DMS153 (cell line): ENCODE measurements around the gene SYNDIG1L.

ENCODE experiments used
- DNase-seq: peaks from one replicate; lab custom pipeline; 2025; lab: John Stamatoyannopoulos, UW

The SYNDIG1L gene

GRCh38 chr14:74429221-74429691 lies 3.2 kb upstream of the SYNDIG1L start:
- no peak for DNase-seq

- DNase-seq, result no peak
Observed at GRCh38 chr14:74427651-74428050, 1.6 kb upstream of the SYNDIG1L start.

GRCh38 chr14:74425525-74426201 lies 347 bp downstream of the SYNDIG1L start:
- no peak for DNase-seq

- DNase-seq, result no peak
Observed at GRCh38 chr14:74424606-74425005, 1.4 kb downstream of the SYNDIG1L start.

GRCh38 chr14:74423246-74423645 lies 2.8 kb downstream of the SYNDIG1L start:
- DNase-seq, result no peak

DNA sequence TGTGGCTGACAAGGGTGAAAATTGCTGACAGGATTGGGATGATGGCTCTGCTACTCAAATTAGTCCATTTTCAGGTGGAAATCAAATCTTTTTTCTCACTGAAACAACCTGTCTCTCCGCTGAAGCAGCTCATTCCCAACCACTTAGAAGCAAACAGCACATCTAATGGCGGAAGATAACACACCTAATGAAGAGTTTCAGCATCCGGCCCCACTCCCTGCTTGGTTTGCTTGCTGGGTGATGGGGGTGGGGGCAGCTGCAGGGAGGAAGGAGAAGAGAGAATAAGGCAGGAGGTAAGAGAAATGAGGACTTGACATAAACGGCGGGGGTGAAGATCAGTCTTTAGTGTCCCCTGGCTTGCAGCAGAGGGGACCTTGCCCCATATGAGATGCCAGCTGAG lies 4.0 kb downstream of the SYNDIG1L start:
- DNase-seq, result no peak

DNA sequence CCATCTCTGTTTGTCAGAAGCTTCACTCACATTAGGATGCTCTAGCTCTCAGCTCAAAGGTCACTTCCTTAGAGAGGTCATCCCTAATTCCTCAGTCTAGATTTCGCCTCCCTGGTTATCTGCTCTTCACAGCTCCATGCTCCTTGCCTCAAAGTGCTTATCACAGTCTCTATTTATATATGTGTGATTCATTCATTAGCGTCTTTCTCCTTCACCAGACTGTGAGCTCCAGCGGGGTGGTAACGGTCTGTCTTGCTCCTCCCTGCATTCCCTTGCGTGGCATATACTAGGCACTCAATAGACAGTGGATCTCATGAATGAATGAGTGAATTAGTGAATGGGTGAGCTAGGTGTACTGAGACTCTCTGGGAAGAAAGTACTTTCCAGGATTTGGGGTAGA lies 6.9 kb downstream of the SYNDIG1L start:
- DNase-seq, result no peak

GRCh38 chr14:74418031-74418430 lies 8.0 kb downstream of the SYNDIG1L start:
- DNase-seq, result no peak

DNA sequence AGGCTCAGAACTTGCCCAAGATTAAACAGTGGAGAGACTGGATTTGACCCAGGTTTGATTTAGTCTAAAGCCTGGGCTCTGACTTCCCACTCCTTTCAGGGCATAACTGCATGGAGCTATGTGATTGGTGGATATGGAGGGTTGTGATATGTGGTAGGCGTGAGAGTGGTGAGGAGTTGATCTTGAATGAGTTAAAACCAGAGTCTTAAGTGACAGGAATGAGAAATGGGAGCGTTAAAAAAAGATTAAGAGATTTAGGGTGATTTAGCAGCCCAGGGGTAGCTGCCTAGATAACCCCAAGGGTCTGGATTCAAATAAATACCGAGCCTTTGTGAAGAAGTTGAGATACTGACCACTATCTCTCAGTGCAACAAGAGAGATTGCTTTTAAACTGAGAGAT lies 8.4 kb downstream of the SYNDIG1L start:
- DNase-seq, result no peak

GRCh38 chr14:74417201-74417600 lies 8.8 kb downstream of the SYNDIG1L start:
- DNase-seq, result no peak

DNA sequence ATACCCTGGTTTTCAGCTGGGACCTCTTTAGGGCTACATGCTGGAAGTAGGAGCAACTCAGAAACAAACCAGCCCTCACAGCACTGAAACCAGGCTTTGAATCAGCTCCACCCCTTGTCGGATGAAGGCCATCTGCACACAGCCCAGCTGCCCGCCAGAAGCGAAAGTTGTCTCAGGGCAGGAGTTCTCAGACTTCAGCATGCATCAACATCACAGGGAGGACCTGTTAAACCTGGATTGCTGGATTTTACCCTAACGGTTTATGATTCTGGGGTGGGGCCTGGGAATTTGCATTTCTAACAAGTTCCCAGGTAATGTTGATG lies 10.9 kb downstream of the SYNDIG1L start:
- no peak for DNase-seq

DNA sequence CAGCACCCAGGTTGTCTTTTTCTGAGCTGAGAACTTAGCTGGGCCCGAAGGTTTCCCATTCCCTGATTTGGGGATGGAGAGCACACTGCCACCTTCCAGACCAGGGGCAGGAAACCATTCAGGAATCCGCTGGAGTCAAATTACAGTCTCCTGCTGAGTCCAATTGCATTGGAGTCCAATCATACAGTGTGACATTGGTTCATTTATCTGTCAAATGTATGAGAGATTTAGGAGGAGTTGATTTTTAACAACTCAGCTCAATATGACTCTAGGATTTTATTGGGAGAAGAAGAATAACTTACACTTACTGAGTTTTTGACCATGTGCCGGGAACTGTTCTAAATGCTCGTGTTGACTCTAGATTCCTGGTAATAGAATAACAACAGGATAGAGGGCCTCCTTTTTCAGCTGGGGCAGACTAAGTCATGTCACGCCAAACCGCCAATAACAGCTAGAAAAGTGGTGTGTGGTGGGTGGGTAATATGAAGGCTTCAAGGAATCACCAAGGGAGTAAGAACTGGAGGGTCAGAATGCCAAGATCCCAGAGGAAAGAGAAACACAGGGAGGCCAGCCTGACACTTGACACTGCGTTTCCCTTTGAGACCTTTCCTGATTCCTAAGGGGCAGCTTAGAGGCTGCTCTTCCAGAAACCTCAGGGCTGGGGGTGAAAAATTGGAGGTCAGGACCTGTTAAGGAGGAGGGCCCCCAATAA lies 11.5 kb downstream of the SYNDIG1L start:
- DNase-seq, result no peak

GRCh38 chr14:74413627-74414026 lies 12.4 kb downstream of the SYNDIG1L start:
- DNase-seq, result no peak

DNA sequence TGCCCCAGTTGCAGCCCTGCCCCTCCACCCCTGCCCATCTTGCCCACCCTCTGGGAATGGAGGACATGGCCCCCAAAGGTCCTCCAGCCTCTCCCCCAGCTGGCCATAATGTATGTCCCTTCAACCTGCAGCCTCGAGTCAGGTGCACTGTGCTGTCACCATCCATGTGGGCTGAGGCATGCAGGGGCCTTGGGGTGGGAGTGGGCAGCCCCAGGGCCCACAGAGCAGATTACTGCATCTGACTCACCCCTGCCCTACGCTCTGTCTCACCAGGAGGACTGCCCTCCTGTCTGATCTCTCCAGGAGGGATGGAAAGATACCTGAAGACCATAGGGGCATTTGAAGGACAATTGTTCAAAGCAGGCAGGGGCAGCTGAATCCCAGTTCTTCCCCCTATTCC lies 13.3 kb downstream of the SYNDIG1L start:
- no peak for DNase-seq

DNA sequence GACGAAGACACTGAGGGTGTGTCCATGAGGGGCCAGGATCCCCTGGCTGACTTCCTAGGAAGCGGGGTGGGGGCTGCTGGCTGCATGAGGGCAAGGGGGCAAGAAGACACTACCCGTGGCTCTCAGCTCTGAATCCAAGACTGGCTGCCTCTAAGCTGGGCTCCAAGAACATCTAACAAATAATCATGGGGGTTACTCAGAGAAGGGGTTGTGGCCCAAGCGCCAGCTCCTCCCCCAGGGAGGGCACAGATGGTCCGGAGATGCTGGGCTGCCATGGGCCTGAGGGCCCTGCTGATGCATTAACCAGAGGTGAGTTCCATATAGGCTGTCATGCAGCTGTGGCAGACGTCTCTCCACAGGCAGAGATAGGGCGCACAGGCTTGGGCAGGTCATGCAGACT lies 14.3 kb downstream of the SYNDIG1L start:
- DNase-seq, result no peak

DNA sequence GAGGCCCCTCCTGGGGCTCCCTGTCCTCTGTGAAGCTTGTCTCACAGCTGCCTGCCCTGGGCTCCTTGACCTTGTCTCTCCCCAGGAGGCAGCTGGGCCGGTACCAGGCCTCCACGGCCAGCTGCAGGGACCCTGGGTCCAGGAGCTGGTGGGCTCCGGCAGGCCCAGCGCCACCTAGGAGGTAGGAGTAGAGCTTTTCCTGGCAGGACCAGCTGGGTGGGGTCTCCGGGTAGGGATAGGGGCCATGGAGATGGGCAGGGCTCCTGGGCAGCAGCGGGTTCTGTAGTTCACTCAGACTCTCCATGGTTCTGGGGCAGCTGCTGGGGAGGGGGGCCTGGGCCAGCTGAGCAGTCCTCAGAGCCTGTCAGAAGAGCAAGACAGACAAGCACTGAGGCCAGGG lies 16.6 kb downstream of the SYNDIG1L start:
- no peak for DNase-seq

DNA sequence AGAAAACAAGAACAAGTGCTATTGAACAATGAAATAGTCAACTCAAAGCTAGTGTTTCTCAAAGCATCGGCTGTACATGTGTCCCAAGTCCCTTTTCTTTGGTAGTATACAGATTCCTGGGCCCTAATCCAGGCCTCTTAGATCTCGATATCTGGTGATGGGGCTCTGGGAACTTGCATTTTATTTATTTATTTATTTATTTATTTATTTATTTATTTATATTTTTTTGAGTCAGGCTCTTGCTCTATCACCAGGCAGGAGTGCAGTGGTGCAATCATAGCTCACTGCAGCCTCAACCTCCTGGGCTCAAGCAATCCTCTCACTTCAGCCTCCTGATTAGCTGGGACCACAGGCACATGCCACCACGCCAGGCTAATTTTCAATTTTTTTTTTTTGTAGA lies 17.1 kb downstream of the SYNDIG1L start:
- DNase-seq, result no peak

GRCh38 chr14:74407801-74408154 lies 18.2 kb downstream of the SYNDIG1L start:
- no peak for DNase-seq

GRCh38 chr14:74407021-74407800 lies 18.8 kb downstream of the SYNDIG1L start:
- DNase-seq, result no peak

GRCh38 chr14:74405663-74406062 lies 20.3 kb downstream of the SYNDIG1L start:
- no peak for DNase-seq

GRCh38 chr14:74404435-74404834 lies 21.6 kb downstream of the SYNDIG1L start:
- no peak for DNase-seq

GRCh38 chr14:74403619-74404417 lies 22.2 kb downstream of the SYNDIG1L start:
- DNase-seq, result no peak
